Mesenchymal stem cell (in vitro differentiated cells and primary cell): ENCODE data around the gene ST6GALNAC4.

Source experiments
- DNase-seq: peaks from one replicate; pipeline ENCODE4 v3.0.0-alpha.2; 2013
- H2AFZ ChIP-seq: one replicate; pipeline ENCODE4 v1.6.1; 2013; ENCODE audit warnings: low read depth, mild to moderate bottlenecking, control low read depth, inconsistent platforms, low read length, moderate library complexity
- H2AK5ac ChIP-seq: 2 replicates; pipeline ENCODE4 v1.6.1; 2013; ENCODE audit warnings: low read length, moderate library complexity, mild to moderate bottlenecking, inconsistent platforms; ENCODE audit not compliant: severe bottlenecking
- H2BK120ac ChIP-seq: one replicate; pipeline ENCODE4 v1.6.1; 2013; ENCODE audit warnings: low read depth, mild to moderate bottlenecking, inconsistent platforms, low read length, moderate library complexity
- H2BK12ac ChIP-seq, 2 experiments: one replicate each; pipeline ENCODE4 v1.6.1; 2013; ENCODE audit warnings: inconsistent platforms in 2 of 2, low read length in 2 of 2, mild to moderate bottlenecking in 2 of 2, moderate library complexity in 2 of 2, control low read depth in 1 of 2
- H2BK15ac ChIP-seq: one replicate; pipeline ENCODE4 v1.6.1; 2013; ENCODE audit warnings: mild to moderate bottlenecking, low read depth, inconsistent platforms; ENCODE audit not compliant: poor library complexity, severe bottlenecking
- H2BK5ac ChIP-seq: 2 replicates; pipeline ENCODE4 v1.6.1; 2013; ENCODE audit warnings: low read depth, mild to moderate bottlenecking, low read length, control low read depth, inconsistent platforms; ENCODE audit not compliant: poor library complexity, severe bottlenecking
- H3K14ac ChIP-seq, 2 experiments: one replicate each; pipeline ENCODE4 v1.6.1; 2013; ENCODE audit warnings: inconsistent platforms in 2 of 2, low read length in 2 of 2, control low read depth in 1 of 2, mild to moderate bottlenecking in 1 of 2, moderate library complexity in 1 of 2
- H3K18ac ChIP-seq, 2 experiments: one replicate each; pipeline ENCODE4 v1.6.1; 2013; ENCODE audit warnings: inconsistent platforms in 2 of 2, low read length in 2 of 2, control low read depth in 1 of 2, low read depth in 1 of 2, mild to moderate bottlenecking in 1 of 2
- H3K23ac ChIP-seq, 2 experiments: one replicate each; pipeline ENCODE4 v1.6.1; 2013; ENCODE audit warnings: inconsistent platforms in 2 of 2, low read length in 2 of 2, mild to moderate bottlenecking in 2 of 2, moderate library complexity in 2 of 2, control low read depth in 1 of 2
- H3K27ac ChIP-seq: 2 replicates; pipeline ENCODE4 v1.5.1; 2013; ENCODE audit warnings: mild to moderate bottlenecking, moderate library complexity, low read length, control low read depth, inconsistent platforms; ENCODE audit not compliant: poor library complexity, severe bottlenecking
- H3K27me3 ChIP-seq, 2 experiments: 2 replicates each; pipeline versions ENCODE4 v1.6.1 to v1.7.0; 2013; ENCODE audit warnings: low read length in 2 of 2, mild to moderate bottlenecking in 2 of 2, moderate library complexity in 2 of 2, control low read depth in 1 of 2, inconsistent platforms in 1 of 2; ENCODE audit not compliant: control insufficient read depth in 1 of 2, insufficient read depth in 1 of 2
- H3K36me3 ChIP-seq, 2 experiments: 2 replicates each; pipeline versions ENCODE4 v1.6.1 to v1.7.0; 2013; ENCODE audit warnings: low read length in 2 of 2, control low read depth in 1 of 2, inconsistent platforms in 1 of 2, low read depth in 1 of 2, mild to moderate bottlenecking in 1 of 2; ENCODE audit not compliant: insufficient read depth in 2 of 2, control insufficient read depth in 1 of 2
- H3K4ac ChIP-seq, 2 experiments: one replicate each; pipeline ENCODE4 v1.6.1; 2013; ENCODE audit warnings: inconsistent platforms in 2 of 2, low read length in 2 of 2, mild to moderate bottlenecking in 2 of 2, moderate library complexity in 2 of 2, control low read depth in 1 of 2, low read depth in 1 of 2
- H3K4me1 ChIP-seq: 2 replicates; pipeline ENCODE4 v1.6.1; 2013; ENCODE audit warnings: low read depth, low read length, control low read depth; ENCODE audit not compliant: control insufficient read depth, insufficient read depth
- H3K4me2 ChIP-seq: 2 replicates; pipeline ENCODE4 v1.6.1; 2013; ENCODE audit warnings: low read length, mild to moderate bottlenecking, inconsistent platforms; ENCODE audit not compliant: poor library complexity, severe bottlenecking
- H3K4me3 ChIP-seq, 2 experiments: 2 replicates each; pipeline versions ENCODE4 v1.5.1 to v1.7.0; 2013; ENCODE audit warnings: low read length in 2 of 2, mild to moderate bottlenecking in 2 of 2, control low read depth in 1 of 2, low read depth in 1 of 2; ENCODE audit not compliant: insufficient read depth in 1 of 2
- H3K79me1 ChIP-seq: replicated peaks from 2 replicates; pipeline ENCODE4 v1.6.1; 2013; ENCODE audit warnings: mild to moderate bottlenecking, control low read depth, low read length, inconsistent platforms; ENCODE audit not compliant: poor library complexity, severe bottlenecking
- H3K9ac ChIP-seq: 2 replicates; pipeline ENCODE4 v1.7.0; 2013; ENCODE audit warnings: mild to moderate bottlenecking, low read length, moderate library complexity
- H3K9me3 ChIP-seq: 2 replicates; pipeline ENCODE4 v1.7.0; 2013; ENCODE audit warnings: mild to moderate bottlenecking, low read length; ENCODE audit not compliant: control insufficient read depth
- H4K8ac ChIP-seq: one replicate; pipeline ENCODE4 v1.6.1; 2013; ENCODE audit warnings: inconsistent platforms, mild to moderate bottlenecking, low read length, moderate library complexity
- H4K91ac ChIP-seq: one replicate; pipeline ENCODE4 v1.6.1; 2013; ENCODE audit warnings: mild to moderate bottlenecking, low read length, inconsistent platforms
- WGBS: methylation state at CpG from one replicate; pipeline ENCODE4 v1.1.7; 2013; ENCODE audit warnings: mixed read lengths; 5-methylcytosine and 5-hydroxymethylcytosine counted together

ST6GALNAC4 gene

DNA sequence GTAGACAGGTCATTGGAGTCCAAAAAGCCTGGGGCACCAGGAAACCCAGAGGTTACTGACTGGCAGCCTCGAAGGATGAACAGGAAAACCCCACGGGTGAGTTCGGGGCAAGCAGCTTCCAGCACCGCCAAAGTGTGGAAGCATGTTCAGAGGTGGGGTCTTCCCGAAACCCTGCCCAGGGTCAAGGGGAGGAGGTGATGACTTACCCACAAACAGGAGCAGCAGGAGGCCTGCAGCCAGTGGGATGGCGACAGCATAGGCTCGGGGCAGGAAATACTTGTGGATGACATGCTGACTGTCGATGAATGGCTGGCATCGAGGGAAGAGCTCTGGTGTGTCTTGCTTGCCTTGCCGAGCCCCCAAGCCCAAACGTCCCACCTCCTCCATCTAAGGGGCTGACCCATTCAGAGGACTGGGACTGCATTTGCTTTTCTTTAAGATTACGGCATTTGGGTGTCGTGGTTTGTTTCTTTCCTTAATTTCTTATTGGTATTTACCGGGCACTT lies 19.6 kb upstream of the ST6GALNAC4 start:
- Histone ChIP-seq H4K8ac (no peak overlapping the region), H3K4me3 (peak overlapping the region in 1 of 2 experiments; percentile 99), H3K4ac (no peak overlapping the region), H3K4me2 (peak overlapping the region; percentile 83), H3K36me3 (peaks cover 21 to 28% of the 10 kb centered on the region in 2 experiments), H3K4me1 (peaks cover 30% of the 10 kb centered on the region), H2BK15ac (no peak overlapping the region), H3K23ac (no peak overlapping the region), H2BK12ac (no peak overlapping the region), H3K18ac (no peak overlapping the region), H4K91ac (no peak overlapping the region), H3K27me3 (no peaks in the 10 kb centered on the region), H3K79me1 (peaks cover 19% of the 10 kb centered on the region), H3K27ac (no peak overlapping the region), H2AK5ac (no peak overlapping the region), H3K14ac (no peak overlapping the region), H2BK5ac (no peak overlapping the region), H3K9ac (peak overlapping the region; percentile 96), H2BK120ac (no peak overlapping the region), H3K9me3 (no peaks in the 10 kb centered on the region), H2AFZ (no peak overlapping the region)
- WGBS, result 83% methylated on average over 14 of the region's 14 CpGs
- DNase-seq, result no peak

DNA sequence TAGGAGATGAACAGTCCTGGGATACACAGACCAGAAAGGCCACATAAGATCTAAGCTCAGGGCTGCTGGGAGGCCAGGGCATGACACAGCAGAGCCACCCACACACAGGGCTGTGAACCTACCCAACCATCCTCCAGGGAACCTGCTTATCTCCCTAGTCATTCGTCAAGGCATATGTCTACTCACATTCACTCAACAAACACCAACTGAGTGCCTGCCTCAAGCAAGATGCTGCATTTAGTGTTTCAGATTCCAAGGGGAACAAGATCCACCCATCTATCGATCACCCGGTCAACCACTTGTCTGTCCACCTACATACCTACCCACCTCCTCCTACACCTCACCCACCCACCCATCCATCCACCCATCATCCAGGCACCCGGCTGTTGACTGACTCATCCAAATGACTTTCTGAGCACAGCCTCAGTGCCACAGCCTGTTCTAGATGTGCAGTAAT lies 19.0 kb upstream of the ST6GALNAC4 start:
- H4K91ac ChIP-seq, result no peak overlapping the region
- H3K79me1 ChIP-seq, result peaks cover 19% of the 10 kb centered on the region
- H3K36me3 ChIP-seq, result peaks cover 21 to 28% of the 10 kb centered on the region in 2 experiments
- H2BK12ac ChIP-seq, result no peak overlapping the region
- no peak overlapping the region for H2BK5ac ChIP-seq
- peak overlapping the region in 1 of 2 experiments; percentile 99 for H3K4me3 ChIP-seq
- H3K14ac ChIP-seq, result no peak overlapping the region
- H3K4ac ChIP-seq, result no peak overlapping the region
- H2AK5ac ChIP-seq, result no peak overlapping the region
- no peak overlapping the region for H2AFZ ChIP-seq
- H3K23ac ChIP-seq, result no peak overlapping the region
- H3K27ac ChIP-seq, result no peak overlapping the region
- no peaks in the 10 kb centered on the region for H3K9me3 ChIP-seq
- H3K18ac ChIP-seq, result no peak overlapping the region
- H3K4me1 ChIP-seq, result peaks cover 36% of the 10 kb centered on the region
- H3K4me2 ChIP-seq, result no peak overlapping the region
- no peaks in the 10 kb centered on the region for H3K27me3 ChIP-seq
- no peak overlapping the region for H2BK15ac ChIP-seq
- H3K9ac ChIP-seq, result peak overlapping the region; percentile 96
- no peak overlapping the region for H4K8ac ChIP-seq
- no peak for DNase-seq
- H2BK120ac ChIP-seq, result no peak overlapping the region
- WGBS, result 85% methylated on average over 4 of the region's 4 CpGs

DNA sequence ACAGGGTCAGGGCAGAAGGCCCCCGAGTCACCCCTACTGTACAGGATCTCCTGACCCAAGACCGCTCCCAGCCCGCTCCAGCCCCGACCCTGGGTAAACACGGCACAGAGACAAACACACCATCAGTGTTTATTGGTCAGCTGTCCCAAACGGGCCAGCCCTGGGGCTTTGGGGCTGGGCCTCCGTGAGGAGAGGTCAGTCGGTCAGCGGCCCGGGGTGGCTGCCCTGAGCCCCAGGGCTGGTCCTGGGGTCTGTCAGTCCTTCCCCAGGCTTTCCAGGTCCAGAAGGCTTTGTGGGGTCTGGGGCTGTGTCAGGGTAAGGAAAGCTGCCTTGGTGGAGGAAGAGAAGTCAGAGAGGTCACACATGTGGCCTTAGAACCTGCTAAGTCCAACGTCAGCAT lies 18.1 kb upstream of the ST6GALNAC4 start:
- Histone ChIP-seq H3K36me3 (peaks cover 19 to 26% of the 10 kb centered on the region in 2 experiments), H3K4me1 (peaks cover 41% of the 10 kb centered on the region), H2BK5ac (no peak overlapping the region)

GRCh38 chr9:127934248-127934647 lies 17.4 kb upstream of the ST6GALNAC4 start:
- WGBS, result 93% methylated on average over 4 of the region's 4 CpGs
- Histone ChIP-seq H2AK5ac (no peak overlapping the region), H3K9ac (no peak overlapping the region), H2BK5ac (no peak overlapping the region), H3K4ac (no peak overlapping the region), H3K4me1 (peaks cover 41% of the 10 kb centered on the region), H2BK12ac (no peak overlapping the region), H3K14ac (no peak overlapping the region), H3K27me3 (peaks cover 0 to 8% of the 10 kb centered on the region in 2 experiments), H3K23ac (no peak overlapping the region), H3K4me3 (no peak overlapping the region), H2BK120ac (no peak overlapping the region), H3K18ac (no peak overlapping the region), H4K8ac (no peak overlapping the region), H2AFZ (no peak overlapping the region), H2BK15ac (no peak overlapping the region), H3K36me3 (peaks cover 14 to 24% of the 10 kb centered on the region in 2 experiments), H3K9me3 (no peaks in the 10 kb centered on the region), H3K79me1 (peaks cover 19% of the 10 kb centered on the region), H3K27ac (no peak overlapping the region), H4K91ac (no peak overlapping the region), H3K4me2 (no peak overlapping the region)
- no peak for DNase-seq

More for the DNA sequence above, 18.1 kb upstream of the ST6GALNAC4 start:
- Histone ChIP-seq H3K4me2 (no peak overlapping the region), H2AK5ac (no peak overlapping the region), H4K8ac (no peak overlapping the region), H3K9ac (no peak overlapping the region), H3K79me1 (peaks cover 19% of the 10 kb centered on the region), H3K18ac (no peak overlapping the region), H3K27ac (no peak overlapping the region), H3K14ac (no peak overlapping the region), H3K27me3 (peaks cover 0 to under 1% of the 10 kb centered on the region in 2 experiments), H2BK120ac (no peak overlapping the region), H3K4ac (no peak overlapping the region), H4K91ac (peak overlapping the region; percentile 18), H3K23ac (no peak overlapping the region), H3K4me3 (no peak overlapping the region), H2BK15ac (no peak overlapping the region), H2BK12ac (peak overlapping the region in 1 of 2 experiments; percentile 25), H2AFZ (no peak overlapping the region), H3K9me3 (no peaks in the 10 kb centered on the region)
- 81% methylated on average over 11 of the region's 11 CpGs for WGBS
- DNase-seq, result no peak
